SKM-1 (cell line): ENCODE data around the gene FNDC3B.

Experiments
- DNase-seq: peaks from one replicate; lab custom pipeline; 2025; ENCODE audit not compliant: unreplicated experiment; lab: John Stamatoyannopoulos, UW

The FNDC3B gene

GRCh38 chr3:172132721-172133311 is 93.4 kb downstream of the FNDC3B start:
- DNase-seq = no peak

GRCh38 chr3:172133838-172134237 is 94.5 kb downstream of the FNDC3B start:
- no peak for DNase-seq

GRCh38 chr3:172134352-172134751 is 95.0 kb downstream of the FNDC3B start:
- DNase-seq = no peak

GRCh38 chr3:172135185-172135584 is 95.8 kb downstream of the FNDC3B start:
- no peak for DNase-seq

- DNase-seq = no peak
Measured at GRCh38 chr3:172135820-172136219, 96.4 kb downstream of the FNDC3B start.

GRCh38 chr3:172136330-172136729 is 97.0 kb downstream of the FNDC3B start:
- DNase-seq = no peak

- no peak for DNase-seq
Measured at GRCh38 chr3:172137287-172138192, 98.2 kb downstream of the FNDC3B start.

GRCh38 chr3:172138193-172138537 is 98.8 kb downstream of the FNDC3B start:
- DNase-seq = no peak

GRCh38 chr3:172138792-172139507 is 99.6 kb downstream of the FNDC3B start:
- no peak for DNase-seq

GRCh38 chr3:172139528-172140276 is 100.3 kb downstream of the FNDC3B start:
- DNase-seq = no peak

- peak; percentile 49 for DNase-seq
Measured at GRCh38 chr3:172140499-172141391, 101.4 kb downstream of the FNDC3B start.

- DNase-seq = peak; percentile 21
Measured at GRCh38 chr3:172142051-172142863, 102.9 kb downstream of the FNDC3B start.

GRCh38 chr3:172142864-172143451 is 103.6 kb downstream of the FNDC3B start:
- DNase-seq = no peak

- no peak for DNase-seq
Measured at GRCh38 chr3:172143739-172144497, 104.5 kb downstream of the FNDC3B start.

GRCh38 chr3:172144601-172145000 is 105.2 kb downstream of the FNDC3B start:
- no peak for DNase-seq

- no peak for DNase-seq
Measured at GRCh38 chr3:172145031-172145686, 105.8 kb downstream of the FNDC3B start.

GRCh38 chr3:172146349-172146748 is 107.0 kb downstream of the FNDC3B start:
- no peak for DNase-seq
